ENCODE data around the gene KATNAL1.
"Not testable (repeated sequence)": the region's sequence is repeated elsewhere in the genome, so short reads cannot be mapped to it uniquely, and the experiment has no call there.

The KATNAL1 gene

GRCh38 chr13:30204564-30204963 is 102.8 kb downstream of the KATNAL1 start:
- no peak for DNase-seq

- no peak for DNase-seq
Measured at GRCh38 chr13:30196025-30196424, 111.3 kb downstream of the KATNAL1 start.

GRCh38 chr13:30194906-30195305 is 112.4 kb downstream of the KATNAL1 start:
- DNase-seq, result no peak

- no peak for DNase-seq
Measured at GRCh38 chr13:30193279-30194234, 113.8 kb downstream of the KATNAL1 start.

GRCh38 chr13:30192320-30193093 is 114.8 kb downstream of the KATNAL1 start:
- DNase-seq, result no peak

GRCh38 chr13:30191491-30192100 is 115.8 kb downstream of the KATNAL1 start:
- DNase-seq, result peak in 1 of 2 experiments; percentile 6

- DNase-seq, result no peak
Measured at GRCh38 chr13:30186634-30187415, 120.5 kb downstream of the KATNAL1 start.

- DNase-seq, result no peak
Measured at GRCh38 chr13:30181888-30182651, 125.3 kb downstream of the KATNAL1 start.

GRCh38 chr13:30179597-30180276 is 127.6 kb downstream of the KATNAL1 start:
- no peak for DNase-seq

GRCh38 chr13:30178976-30179375 is 128.4 kb downstream of the KATNAL1 start:
- no peak for DNase-seq

- DNase-seq, result no peak
Measured at GRCh38 chr13:30175166-30175565, 132.2 kb downstream of the KATNAL1 start.

GRCh38 chr13:30174250-30174649 is 133.1 kb downstream of the KATNAL1 start:
- DNase-seq, result not testable (repeated sequence)

- DNase-seq, result no peak
Measured at GRCh38 chr13:30173303-30173610, 134.1 kb downstream of the KATNAL1 start.

GRCh38 chr13:30172593-30173302 is 134.6 kb downstream of the KATNAL1 start:
- no peak for DNase-seq

GRCh38 chr13:30170569-30170968 is 136.8 kb downstream of the KATNAL1 start:
- DNase-seq, result no peak

- DNase-seq, result no peak
Measured at GRCh38 chr13:30169442-30169841, 137.9 kb downstream of the KATNAL1 start.

GRCh38 chr13:30165796-30166195 is 141.6 kb downstream of the KATNAL1 start:
- DNase-seq, result no peak

GRCh38 chr13:30165071-30165470 is 142.3 kb downstream of the KATNAL1 start:
- no peak for DNase-seq

GRCh38 chr13:30164146-30164545 is 143.2 kb downstream of the KATNAL1 start:
- no peak for DNase-seq

- DNase-seq, result no peak
Measured at GRCh38 chr13:30163441-30163840, 143.9 kb downstream of the KATNAL1 start.

GRCh38 chr13:30159446-30159839 is 147.9 kb downstream of the KATNAL1 start:
- DNase-seq, result no peak
